ENCODE measurements around the gene C1QC.
"Not testable (repeated sequence)": the region's sequence is repeated elsewhere in the genome, so short reads cannot be mapped to it uniquely, and the experiment has no call there.

C1QC gene

GRCh38 chr1:22666412-22666811, 23.0 kb downstream of the C1QC start:
- Histone ChIP-seq H3K27me3 (ENCODE audit: control insufficient read depth, insufficient read depth, low read length) (no peaks in the 10 kb centered on the region), H3K27ac (ENCODE audit: low read depth, low read length) (no peak overlapping the region), H3K9ac (ENCODE audit: low read depth, low read length) (no peak overlapping the region), H3K36me3 (ENCODE audit: control insufficient read depth, insufficient read depth, low read length) (no peaks in the 10 kb centered on the region), H3K4me1 (ENCODE audit: control insufficient read depth, insufficient read depth, low read length) (peaks cover 4% of the 10 kb centered on the region; the same call in 1 of the 2 replicates), H3K9me3 (ENCODE audit: control insufficient read depth, insufficient read depth, low read length) (no peaks in the 10 kb centered on the region), H3K4me3 (ENCODE audit: low read depth, low read length) (no peak overlapping the region)

GRCh38 chr1:22668840-22669239, 25.4 kb downstream of the C1QC start:
- H3K27me3 ChIP-seq (ENCODE audit: control insufficient read depth, insufficient read depth, low read length); H3K27ac ChIP-seq (ENCODE audit: low read depth, low read length); H3K4me3 ChIP-seq (ENCODE audit: low read depth, low read length); H3K9me3 ChIP-seq (ENCODE audit: control insufficient read depth, insufficient read depth, low read length); H3K9ac ChIP-seq (ENCODE audit: low read depth, low read length); H3K36me3 ChIP-seq (ENCODE audit: control insufficient read depth, insufficient read depth, low read length): not testable (repeated sequence)
- H3K4me1 ChIP-seq (ENCODE audit: control insufficient read depth, insufficient read depth, low read length) = peaks cover 12% of the 10 kb centered on the region; the same call in 1 of the 2 replicates

- Histone ChIP-seq H3K36me3 (ENCODE audit: control insufficient read depth, insufficient read depth, low read length) (no peaks in the 10 kb centered on the region), H3K4me3 (ENCODE audit: low read depth, low read length) (no peak overlapping the region), H3K27me3 (ENCODE audit: control insufficient read depth, insufficient read depth, low read length) (no peaks in the 10 kb centered on the region), H3K27ac (ENCODE audit: low read depth, low read length) (no peak overlapping the region), H3K9ac (ENCODE audit: low read depth, low read length) (no peak overlapping the region), H3K4me1 (ENCODE audit: control insufficient read depth, insufficient read depth, low read length) (peaks cover 14% of the 10 kb centered on the region; the same call in 1 of the 2 replicates), H3K9me3 (ENCODE audit: control insufficient read depth, insufficient read depth, low read length) (no peaks in the 10 kb centered on the region)
Observed at GRCh38 chr1:22670352-22670975, 27.0 kb downstream of the C1QC start.

GRCh38 chr1:22671999-22672398, 28.6 kb downstream of the C1QC start:
- Histone ChIP-seq H3K27me3 (ENCODE audit: control insufficient read depth, insufficient read depth, low read length) (no peaks in the 10 kb centered on the region), H3K27ac (ENCODE audit: low read depth, low read length) (no peak overlapping the region), H3K9me3 (ENCODE audit: control insufficient read depth, insufficient read depth, low read length) (no peaks in the 10 kb centered on the region), H3K9ac (ENCODE audit: low read depth, low read length) (no peak overlapping the region), H3K4me1 (ENCODE audit: control insufficient read depth, insufficient read depth, low read length) (peaks cover 11% of the 10 kb centered on the region; the same call in 1 of the 2 replicates), H3K36me3 (ENCODE audit: control insufficient read depth, insufficient read depth, low read length) (no peaks in the 10 kb centered on the region), H3K4me3 (ENCODE audit: low read depth, low read length) (no peak overlapping the region)

DNA sequence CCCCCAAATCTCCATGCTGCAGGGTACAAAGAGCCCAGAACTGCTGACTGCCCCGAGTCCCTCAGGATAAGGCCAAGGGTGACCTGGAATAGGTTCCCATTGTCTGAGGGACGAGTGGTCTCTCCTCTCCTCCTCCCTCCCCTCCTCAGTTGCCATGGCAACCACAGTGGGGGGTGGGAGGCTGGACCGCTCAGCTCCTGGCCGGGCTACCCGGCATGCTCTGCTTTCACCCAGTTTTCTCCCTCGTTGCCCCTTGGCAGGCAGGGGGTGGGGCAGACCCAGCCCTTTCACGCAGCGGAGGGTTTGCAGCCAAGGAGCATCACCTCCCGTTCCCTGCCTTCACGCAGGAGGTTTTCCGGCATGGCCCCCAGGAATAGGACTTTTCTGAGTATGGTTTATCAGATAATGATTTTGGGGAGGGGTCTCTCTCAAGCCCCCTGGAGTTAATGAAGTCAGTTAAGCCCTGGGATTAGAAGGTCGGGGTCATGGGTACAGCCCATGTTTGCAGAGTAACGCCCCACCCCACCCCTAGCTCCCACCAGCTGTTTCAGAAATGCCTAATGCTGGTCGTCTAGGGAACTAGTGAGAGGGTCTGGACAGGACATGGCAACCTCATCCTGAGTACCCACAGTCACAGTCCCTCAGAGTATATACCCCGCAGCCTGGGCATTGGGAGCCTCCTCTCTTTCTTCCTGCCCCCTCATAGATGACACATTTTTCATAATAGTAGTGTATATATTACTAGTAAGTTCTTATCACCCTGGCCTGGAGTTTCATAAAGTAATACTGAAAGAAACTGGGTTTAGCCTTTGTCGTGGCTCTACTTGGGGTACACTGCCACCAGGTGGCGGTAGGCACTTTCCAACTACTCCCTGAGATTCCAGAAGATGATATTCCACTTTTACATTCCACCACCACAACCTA, 30.3 kb downstream of the C1QC start:
- H3K36me3 ChIP-seq (ENCODE audit: control insufficient read depth, insufficient read depth, low read length) = no peaks in the 10 kb centered on the region
- H3K9me3 ChIP-seq (ENCODE audit: control insufficient read depth, insufficient read depth, low read length) = no peaks in the 10 kb centered on the region
- no peak overlapping the region for H3K9ac ChIP-seq (ENCODE audit: low read depth, low read length)
- H3K27me3 ChIP-seq (ENCODE audit: control insufficient read depth, insufficient read depth, low read length) = no peaks in the 10 kb centered on the region
- no peak overlapping the region for H3K27ac ChIP-seq (ENCODE audit: low read depth, low read length)
- H3K4me1 ChIP-seq (ENCODE audit: control insufficient read depth, insufficient read depth, low read length) = peaks cover 11% of the 10 kb centered on the region; the same call in 1 of the 2 replicates
- no peak overlapping the region for H3K4me3 ChIP-seq (ENCODE audit: low read depth, low read length)

- H3K4me1 ChIP-seq (ENCODE audit: control insufficient read depth, insufficient read depth, low read length) = peaks cover 11% of the 10 kb centered on the region; the same call in 1 of the 2 replicates
Observed at GRCh38 chr1:22674410-22674749, 30.9 kb downstream of the C1QC start.

DNA sequence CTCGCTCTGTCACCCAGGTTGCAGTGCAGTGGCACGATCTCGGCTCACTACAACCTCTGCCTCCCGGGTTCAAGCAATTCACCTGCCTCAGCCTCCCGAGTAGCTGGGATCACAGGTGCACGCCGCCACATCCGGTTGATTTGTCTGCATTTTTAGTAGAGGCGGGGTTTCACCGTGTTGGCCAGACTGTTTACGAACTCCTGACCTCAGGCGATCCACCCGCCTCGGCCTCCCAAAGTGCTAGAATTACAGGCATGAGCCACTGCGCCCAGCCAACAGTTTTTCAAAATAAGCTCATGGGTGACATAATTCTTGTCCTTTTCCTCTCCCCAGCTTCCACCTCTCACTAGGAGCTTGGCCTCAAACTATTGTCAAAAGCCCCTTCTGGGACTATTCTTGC, 32.7 kb downstream of the C1QC start:
- H3K36me3 ChIP-seq (ENCODE audit: control insufficient read depth, insufficient read depth, low read length); H3K9me3 ChIP-seq (ENCODE audit: control insufficient read depth, insufficient read depth, low read length); H3K27me3 ChIP-seq (ENCODE audit: control insufficient read depth, insufficient read depth, low read length); H3K9ac ChIP-seq (ENCODE audit: low read depth, low read length); H3K4me3 ChIP-seq (ENCODE audit: low read depth, low read length); H3K27ac ChIP-seq (ENCODE audit: low read depth, low read length): not testable (repeated sequence)
- H3K4me1 ChIP-seq (ENCODE audit: control insufficient read depth, insufficient read depth, low read length) = peaks cover 11% of the 10 kb centered on the region; the same call in 1 of the 2 replicates

More at GRCh38 chr1:22674410-22674749, 30.9 kb downstream of the C1QC start:
- H3K4me3 ChIP-seq (ENCODE audit: low read depth, low read length) = no peak overlapping the region
- H3K9me3 ChIP-seq (ENCODE audit: control insufficient read depth, insufficient read depth, low read length) = no peaks in the 10 kb centered on the region
- H3K9ac ChIP-seq (ENCODE audit: low read depth, low read length) = no peak overlapping the region
- no peaks in the 10 kb centered on the region for H3K27me3 ChIP-seq (ENCODE audit: control insufficient read depth, insufficient read depth, low read length)
- H3K27ac ChIP-seq (ENCODE audit: low read depth, low read length) = no peak overlapping the region
- H3K36me3 ChIP-seq (ENCODE audit: control insufficient read depth, insufficient read depth, low read length) = no peaks in the 10 kb centered on the region

DNA sequence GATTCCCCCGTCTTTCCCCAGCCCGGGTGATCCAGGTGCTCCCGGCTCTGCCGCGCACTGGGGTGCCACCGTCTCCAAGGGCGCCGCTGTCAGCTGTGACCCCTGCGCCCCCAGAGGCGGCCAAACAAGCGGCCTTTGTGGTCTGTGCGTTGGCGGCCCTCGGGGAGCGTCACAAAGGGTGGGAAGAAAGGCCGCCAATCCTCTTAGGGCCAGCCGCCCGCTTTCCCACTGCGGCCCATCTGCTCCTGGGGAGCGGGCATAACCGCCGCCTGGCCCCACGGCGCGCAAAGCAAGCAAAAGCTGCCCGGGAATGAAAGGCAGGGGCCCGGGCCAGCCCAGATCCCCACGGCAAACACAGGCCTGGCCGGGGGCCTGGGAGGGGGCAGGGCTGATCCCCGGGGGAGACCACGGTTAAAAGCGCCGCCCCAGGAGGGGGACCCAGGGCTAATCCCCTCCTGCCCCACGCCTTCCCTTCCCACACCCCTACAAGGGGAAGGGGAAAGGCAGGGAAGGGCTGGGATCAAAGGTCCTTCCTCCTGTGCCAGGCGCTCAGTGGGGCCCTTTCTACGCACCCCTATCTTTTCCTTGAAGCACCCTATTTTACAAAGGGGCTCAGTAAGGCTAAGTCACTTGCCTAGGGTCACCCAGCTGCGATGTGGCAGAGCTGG, 33.6 kb downstream of the C1QC start:
- no peak overlapping the region for H3K9ac ChIP-seq (ENCODE audit: low read depth, low read length)
- H3K9me3 ChIP-seq (ENCODE audit: control insufficient read depth, insufficient read depth, low read length) = no peaks in the 10 kb centered on the region
- no peak overlapping the region for H3K4me3 ChIP-seq (ENCODE audit: low read depth, low read length)
- H3K4me1 ChIP-seq (ENCODE audit: control insufficient read depth, insufficient read depth, low read length) = peaks cover 11% of the 10 kb centered on the region; the same call in 1 of the 2 replicates
- no peaks in the 10 kb centered on the region for H3K36me3 ChIP-seq (ENCODE audit: control insufficient read depth, insufficient read depth, low read length)
- no peak overlapping the region for H3K27ac ChIP-seq (ENCODE audit: low read depth, low read length)
- no peaks in the 10 kb centered on the region for H3K27me3 ChIP-seq (ENCODE audit: control insufficient read depth, insufficient read depth, low read length)

- no peaks in the 10 kb centered on the region for H3K9me3 ChIP-seq (ENCODE audit: control insufficient read depth, insufficient read depth, low read length)
- no peak overlapping the region for H3K9ac ChIP-seq (ENCODE audit: low read depth, low read length)
- H3K4me1 ChIP-seq (ENCODE audit: control insufficient read depth, insufficient read depth, low read length) = peaks cover 8% of the 10 kb centered on the region; the same call in 1 of the 2 replicates
- H3K27me3 ChIP-seq (ENCODE audit: control insufficient read depth, insufficient read depth, low read length) = no peaks in the 10 kb centered on the region
- no peak overlapping the region for H3K4me3 ChIP-seq (ENCODE audit: low read depth, low read length)
- H3K27ac ChIP-seq (ENCODE audit: low read depth, low read length) = no peak overlapping the region
- H3K36me3 ChIP-seq (ENCODE audit: control insufficient read depth, insufficient read depth, low read length) = no peaks in the 10 kb centered on the region
Observed at GRCh38 chr1:22677931-22678896, 34.8 kb downstream of the C1QC start.

DNA sequence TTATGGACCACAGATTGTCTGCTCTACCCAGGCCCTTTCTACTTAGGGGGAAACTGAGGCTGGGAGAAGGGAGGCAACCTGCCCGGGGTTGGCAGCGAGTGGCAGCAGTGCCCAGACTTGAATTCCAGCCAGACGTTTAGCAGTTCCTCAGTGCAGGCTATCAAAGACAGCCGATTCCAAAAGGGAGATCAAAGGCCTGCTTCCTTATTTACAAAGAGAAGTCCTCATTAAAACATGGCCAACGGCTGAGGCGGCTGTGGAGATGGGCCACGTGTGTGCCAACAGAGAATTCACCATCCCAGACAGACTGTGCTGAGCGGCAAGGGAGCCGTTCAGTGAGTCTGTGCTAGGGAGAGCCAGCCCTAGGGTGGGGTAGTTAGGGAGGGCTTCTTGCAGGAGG, 37.3 kb downstream of the C1QC start:
- H3K9ac ChIP-seq (ENCODE audit: low read depth, low read length) = no peak overlapping the region
- H3K27me3 ChIP-seq (ENCODE audit: control insufficient read depth, insufficient read depth, low read length) = no peaks in the 10 kb centered on the region
- no peaks in the 10 kb centered on the region for H3K4me1 ChIP-seq (ENCODE audit: control insufficient read depth, insufficient read depth, low read length)
- H3K9me3 ChIP-seq (ENCODE audit: control insufficient read depth, insufficient read depth, low read length) = no peaks in the 10 kb centered on the region
- no peaks in the 10 kb centered on the region for H3K36me3 ChIP-seq (ENCODE audit: control insufficient read depth, insufficient read depth, low read length)
- no peak overlapping the region for H3K27ac ChIP-seq (ENCODE audit: low read depth, low read length)
- no peak overlapping the region for H3K4me3 ChIP-seq (ENCODE audit: low read depth, low read length)

Measured in HUES48 (cell line).